ENCODE data around the gene TFB2M. TPM values are rescaled to one million over a fixed set of nuclear protein-coding genes. Genes with fewer than 3 reads are reported as not detected.
A peak's percentile ranks its signal among the peaks of the same experiment; 100 is the strongest.

The TFB2M gene
- total and polyA plus RNA-seq, 2 of the 13 experiments (the other 11 are each of a cell fraction or from before 2014, with no cell fraction given), result 15.7 to 31.4 TPM

GRCh38 chr1:246506674-246507481 is 59.2 kb downstream of the TFB2M start, which contains the start of gene SMYD3 (continued):
- no peak for TF ChIP-seq LCORL (IDR thresholded peaks at IDR 0.05)
- peak; percentile 53; the same call in 1 of the 2 replicates for TF ChIP-seq LCORL (CRISPR knock-in tag; IDR thresholded peaks at IDR 0.05)
- no peak for TF ChIP-seq DPF2 (CRISPR knock-in tag; IDR thresholded peaks at IDR 0.05; ENCODE audit: borderline replicate concordance, low read depth)
- TF ChIP-seq TIGD3 (CRISPR knock-in tag; IDR thresholded peaks at IDR 0.05; ENCODE audit: borderline replicate concordance), result no peak
- no peak for TF ChIP-seq KLF9 (CRISPR knock-in tag; IDR thresholded peaks at IDR 0.05; ENCODE audit: low read depth)
- TF ChIP-seq ZFP1 (CRISPR knock-in tag; IDR thresholded peaks at IDR 0.05), result no peak
- TF ChIP-seq FOSL2 (CRISPR knock-in tag; IDR thresholded peaks at IDR 0.05), result no peak
- TF ChIP-seq PHF20 (CRISPR knock-in tag; IDR thresholded peaks at IDR 0.05), result 0 out of 2 replicates have a peak, but pooled peaks have one; percentile 33
- no peak for TF ChIP-seq RAD21 (CRISPR knock-in tag; IDR thresholded peaks at IDR 0.05)
- no peak for TF ChIP-seq SP5 (CRISPR knock-in tag; IDR thresholded peaks at IDR 0.05; ENCODE audit: borderline replicate concordance, low read depth)
- TF ChIP-seq SPEN (CRISPR knock-in tag; IDR thresholded peaks at IDR 0.05; ENCODE audit: low read depth), result peak; percentile 56; the same call in 1 of the 2 replicates
- peak; percentile 56 for TF ChIP-seq MYC (CRISPR knock-in tag; IDR thresholded peaks at IDR 0.05; ENCODE audit: borderline replicate concordance)
- TF ChIP-seq FUBP1 (CRISPR knock-in tag; IDR thresholded peaks at IDR 0.05; ENCODE audit: borderline replicate concordance), result no peak
- peak; percentile 61 for TF ChIP-seq ZMYM4 (CRISPR knock-in tag; IDR thresholded peaks at IDR 0.05)
- TF ChIP-seq ZNF256 (CRISPR knock-in tag; conservative IDR thresholded peaks at IDR 0.05), result no peak; the same call in 1 of the 2 replicates
- peak; percentile 89 for TF ChIP-seq ZNF687 (CRISPR knock-in tag; IDR thresholded peaks at IDR 0.05)
- no peak for TF ChIP-seq DBP (CRISPR knock-in tag; IDR thresholded peaks at IDR 0.05; ENCODE audit: not compliant biosample characterization)
- no peak for TF ChIP-seq ZXDC (CRISPR knock-in tag; IDR thresholded peaks at IDR 0.05)
- TF ChIP-seq HIVEP1 (CRISPR knock-in tag; IDR thresholded peaks at IDR 0.05), result 0 out of 2 replicates have a peak, but pooled peaks have one; percentile 5
